ENCODE results near the gene NIPSNAP2. TPM values are rescaled to one million over a fixed set of nuclear protein-coding genes. Genes with fewer than 3 reads are reported as not detected.
"Not testable (repeated sequence)": the region's sequence is repeated elsewhere in the genome, so short reads cannot be mapped to it uniquely, and the experiment has no call there.

NIPSNAP2 gene
- total and polyA plus RNA-seq, 2 experiments from 2014 or later, result 97.7 to 207 TPM

GRCh38 chr7:55946545-55946944 lies 17.8 kb upstream of the NIPSNAP2 start:
- no peaks in the 10 kb centered on the region for H3K4me1 ChIP-seq (ENCODE audit: low read depth)
- no peak for TF ChIP-seq CTCF (IDR thresholded peaks at IDR 0.05; ENCODE audit: low read depth, low read length)

GRCh38 chr7:55951637-55952351 lies 12.6 kb upstream of the NIPSNAP2 start, which contains the start of gene MRPS17:
Gene MRPS17 (plus strand): TSS chr7:55951877. CDS start chr7:55953196, 1,319 bp downstream.
- TF ChIP-seq CTCF (IDR thresholded peaks at IDR 0.05; ENCODE audit: low read depth, low read length), result no peak
- Histone ChIP-seq H3K27ac (peak within 1 kb of the TSS; percentile 45), H3K27me3 (no peaks in the 10 kb centered on the region), H3K4me3 (peak within 1 kb of the TSS; percentile 75), H3K4me1 (ENCODE audit: low read depth) (no peaks in the 10 kb centered on the region), H3K36me3 (no peaks in the 10 kb centered on the region), H3K9me3 (ENCODE audit: low read depth) (no peaks in the 10 kb centered on the region)
- peak; percentile 90 to 91 for DNase-seq (ENCODE audit: low read depth in 1 of 2, low spot score in 1 of 2)

More at GRCh38 chr7:55946545-55946944, 17.8 kb upstream of the NIPSNAP2 start:
- H3K27me3 ChIP-seq, result no peaks in the 10 kb centered on the region
- H3K27ac ChIP-seq, result no peak overlapping the region
- no peak for DNase-seq (ENCODE audit: low read depth in 1 of 2, low spot score in 1 of 2)
- no peaks in the 10 kb centered on the region for H3K9me3 ChIP-seq (ENCODE audit: low read depth)
- H3K36me3 ChIP-seq, result no peaks in the 10 kb centered on the region
- no peak overlapping the region for H3K4me3 ChIP-seq

- Histone ChIP-seq H3K4me3 (peak overlapping the region; percentile 75), H3K27ac (peak overlapping the region; percentile 45)
- H3K27me3 ChIP-seq; H3K4me1 ChIP-seq (ENCODE audit: low read depth); H3K9me3 ChIP-seq (ENCODE audit: low read depth); H3K36me3 ChIP-seq; DNase-seq (ENCODE audit: low read depth in 1 of 2, low spot score in 1 of 2): not testable (repeated sequence)
Observed at GRCh38 chr7:55952352-55952671, 12.1 kb upstream of the NIPSNAP2 start.

- TF ChIP-seq CTCF (IDR thresholded peaks at IDR 0.05; ENCODE audit: low read depth, low read length), result no peak
- DNase-seq (ENCODE audit: low read depth in 1 of 2, low spot score in 1 of 2), result no peak
Observed at GRCh38 chr7:55953707-55954475, 10.5 kb upstream of the NIPSNAP2 start.

GRCh38 chr7:55957190-55957589 lies 7.2 kb upstream of the NIPSNAP2 start:
- Histone ChIP-seq H3K27me3 (peaks cover 2% of the 10 kb centered on the region), H3K9me3 (ENCODE audit: low read depth) (no peaks in the 10 kb centered on the region), H3K4me1 (ENCODE audit: low read depth) (no peaks in the 10 kb centered on the region), H3K36me3 (no peaks in the 10 kb centered on the region), H3K27ac (no peak overlapping the region), H3K4me3 (no peak overlapping the region)
- TF ChIP-seq CTCF (IDR thresholded peaks at IDR 0.05; ENCODE audit: low read depth, low read length), result no peak
- DNase-seq (ENCODE audit: low read depth in 1 of 2, low spot score in 1 of 2), result no peak

More at GRCh38 chr7:55953707-55954475, 10.5 kb upstream of the NIPSNAP2 start:
- H3K27ac ChIP-seq, result no peak overlapping the region
- H3K36me3 ChIP-seq, result no peaks in the 10 kb centered on the region
- no peaks in the 10 kb centered on the region for H3K9me3 ChIP-seq (ENCODE audit: low read depth)
- H3K4me3 ChIP-seq, result no peak overlapping the region
- no peaks in the 10 kb centered on the region for H3K4me1 ChIP-seq (ENCODE audit: low read depth)
- H3K27me3 ChIP-seq, result no peaks in the 10 kb centered on the region

GRCh38 chr7:55962014-55962413 lies 2.4 kb upstream of the NIPSNAP2 start:
- H3K27ac ChIP-seq, result no peak overlapping the region
- DNase-seq (ENCODE audit: low read depth in 1 of 2, low spot score in 1 of 2), result no peak
- H3K4me1 ChIP-seq (ENCODE audit: low read depth), result peaks cover 8% of the 10 kb centered on the region
- no peak for TF ChIP-seq CTCF (IDR thresholded peaks at IDR 0.05; ENCODE audit: low read depth, low read length)
- H3K27me3 ChIP-seq, result peaks cover 12% of the 10 kb centered on the region
- no peak overlapping the region for H3K4me3 ChIP-seq
- H3K9me3 ChIP-seq (ENCODE audit: low read depth), result no peaks in the 10 kb centered on the region
- no peaks in the 10 kb centered on the region for H3K36me3 ChIP-seq
